ENCODE measurements around the gene RHOT2.

Gene RHOT2

DNA sequence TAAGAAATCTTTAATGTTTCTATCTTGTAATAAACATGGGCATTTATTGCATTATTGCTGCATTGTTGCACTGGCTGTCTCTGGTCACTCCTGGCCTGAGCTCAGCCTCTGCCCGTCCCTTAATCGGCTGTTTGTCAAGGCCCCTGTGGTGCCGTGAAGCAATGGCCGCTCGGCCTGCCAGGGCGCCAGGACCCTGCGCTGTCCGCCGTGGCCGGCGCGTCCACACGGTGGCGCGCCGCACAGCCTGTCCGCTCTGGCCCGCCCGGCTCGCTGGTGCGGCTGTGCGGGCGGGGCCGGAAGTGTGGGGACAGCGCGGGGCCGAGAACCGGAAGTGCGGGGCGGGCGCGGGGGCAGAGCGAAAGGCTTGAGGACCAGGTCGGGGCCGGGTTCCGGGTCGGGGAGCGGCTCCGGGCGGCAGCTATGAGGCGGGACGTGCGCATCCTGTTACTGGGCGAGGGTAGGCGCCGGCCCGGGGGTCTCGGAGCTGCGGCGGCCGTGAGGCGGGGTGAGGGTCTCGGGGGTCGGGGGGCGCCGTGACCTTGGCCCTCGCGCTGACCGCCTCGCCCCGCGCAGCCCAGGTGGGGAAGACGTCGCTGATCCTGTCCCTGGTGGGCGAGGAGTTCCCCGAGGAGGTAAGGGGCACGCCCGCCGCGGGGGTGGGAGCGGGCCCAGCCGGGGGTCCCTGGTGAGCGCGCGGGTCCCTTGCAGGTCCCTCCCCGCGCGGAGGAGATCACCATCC, at the start of gene RHOT2:
RHOT2 (plus strand) TSS at position 353 of the 739 bp plus-strand sequence; CDS start at position 421, 68 bp downstream.
- DNase-seq (ENCODE audit: low spot score) = peak; percentile 60

- no peak for DNase-seq (ENCODE audit: low spot score)
Measured at GRCh38 chr16:619476-620100, 48.3 kb upstream of the RHOT2 start.

DNA sequence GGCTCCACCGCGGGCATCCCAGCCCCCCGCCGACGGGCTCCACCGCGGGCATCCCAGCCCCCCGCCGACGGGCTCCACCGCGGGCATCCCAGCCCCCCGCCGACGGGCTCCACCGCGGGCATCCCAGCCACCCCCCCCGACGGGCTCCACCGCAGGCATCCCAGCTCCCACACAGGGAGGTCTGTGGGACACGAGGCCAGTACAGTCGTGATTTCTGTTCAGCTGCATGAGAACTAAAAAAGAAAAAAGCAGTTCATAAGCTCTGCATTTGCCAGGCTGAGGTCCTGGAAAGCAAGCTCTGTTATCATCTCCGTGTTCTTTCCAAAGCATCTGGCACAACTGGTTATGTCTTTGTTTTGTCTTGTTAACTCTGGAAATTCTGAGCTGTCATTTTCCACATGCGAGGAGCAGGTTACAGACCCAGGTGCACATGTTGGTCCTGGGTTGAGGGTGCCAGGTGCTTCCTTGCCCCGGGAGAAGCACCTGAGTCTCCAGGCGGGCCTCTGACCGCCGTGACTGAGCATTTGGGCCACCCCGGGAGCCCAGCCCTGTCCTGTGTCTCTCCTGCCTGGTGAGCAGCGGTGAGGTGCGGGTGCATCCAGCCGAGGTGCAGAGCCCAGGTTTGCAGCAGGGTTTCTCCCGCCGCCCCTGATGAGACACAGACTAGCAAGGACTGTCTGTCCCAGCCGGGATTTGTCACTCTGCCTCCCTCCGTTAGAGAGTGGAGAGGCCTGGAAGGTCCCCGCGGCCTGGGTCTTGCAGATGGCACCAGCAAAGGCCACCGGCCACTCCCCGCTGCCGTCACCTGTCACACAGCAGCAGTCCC, 47.0 kb upstream of the RHOT2 start:
- DNase-seq (ENCODE audit: low spot score) = no peak

DNA sequence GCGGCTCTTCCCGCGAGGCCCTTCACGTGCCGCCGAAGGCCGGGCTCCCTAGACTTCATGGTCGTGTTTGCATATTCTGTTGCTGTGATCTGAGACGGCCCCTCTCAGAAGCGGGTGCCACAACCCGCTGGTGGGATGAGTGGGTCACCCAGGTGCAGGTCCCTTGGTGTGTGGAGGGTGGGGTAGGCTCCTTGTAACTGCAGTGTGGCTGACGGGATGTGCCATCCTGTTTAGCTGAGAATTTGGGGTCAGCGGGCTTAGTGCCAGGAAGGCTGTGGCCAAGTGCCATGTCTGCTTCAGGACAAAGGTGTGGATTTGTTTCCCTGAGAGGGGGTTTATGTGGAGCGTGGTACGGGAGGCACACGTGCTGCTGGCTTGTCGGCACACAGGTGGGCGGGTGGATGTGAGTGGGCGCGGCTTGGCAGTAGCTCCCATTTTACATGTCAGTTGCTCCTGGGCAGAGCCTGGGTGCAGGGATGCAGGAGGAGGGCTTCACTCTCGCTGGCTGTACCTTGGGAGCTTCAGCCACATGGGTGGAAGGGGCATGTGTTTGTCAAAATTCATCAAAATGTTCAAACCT, 46.3 kb upstream of the RHOT2 start:
- DNase-seq (ENCODE audit: low spot score) = no peak

DNA sequence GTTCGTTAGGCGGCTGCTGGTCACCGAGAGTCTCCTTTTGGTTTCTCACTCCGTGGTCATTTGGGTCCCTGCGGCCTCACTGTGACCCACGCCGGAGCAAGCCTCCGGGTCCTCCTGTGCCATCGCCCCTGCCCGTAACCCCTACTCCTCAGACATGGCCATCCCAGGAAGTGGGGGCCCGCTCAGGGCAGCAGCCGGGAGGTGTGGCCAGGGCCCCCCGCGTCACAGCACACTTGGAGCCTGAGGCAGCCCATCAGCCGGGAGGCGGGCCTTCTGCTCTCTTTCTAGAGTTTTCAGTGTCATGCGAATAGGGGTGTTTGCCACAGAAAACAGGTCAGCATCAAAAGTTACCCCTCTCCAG, 45.0 kb upstream of the RHOT2 start:
- DNase-seq (ENCODE audit: low spot score) = no peak

- no peak for DNase-seq (ENCODE audit: low spot score)
Measured at GRCh38 chr16:624526-625070, 43.3 kb upstream of the RHOT2 start.

DNA sequence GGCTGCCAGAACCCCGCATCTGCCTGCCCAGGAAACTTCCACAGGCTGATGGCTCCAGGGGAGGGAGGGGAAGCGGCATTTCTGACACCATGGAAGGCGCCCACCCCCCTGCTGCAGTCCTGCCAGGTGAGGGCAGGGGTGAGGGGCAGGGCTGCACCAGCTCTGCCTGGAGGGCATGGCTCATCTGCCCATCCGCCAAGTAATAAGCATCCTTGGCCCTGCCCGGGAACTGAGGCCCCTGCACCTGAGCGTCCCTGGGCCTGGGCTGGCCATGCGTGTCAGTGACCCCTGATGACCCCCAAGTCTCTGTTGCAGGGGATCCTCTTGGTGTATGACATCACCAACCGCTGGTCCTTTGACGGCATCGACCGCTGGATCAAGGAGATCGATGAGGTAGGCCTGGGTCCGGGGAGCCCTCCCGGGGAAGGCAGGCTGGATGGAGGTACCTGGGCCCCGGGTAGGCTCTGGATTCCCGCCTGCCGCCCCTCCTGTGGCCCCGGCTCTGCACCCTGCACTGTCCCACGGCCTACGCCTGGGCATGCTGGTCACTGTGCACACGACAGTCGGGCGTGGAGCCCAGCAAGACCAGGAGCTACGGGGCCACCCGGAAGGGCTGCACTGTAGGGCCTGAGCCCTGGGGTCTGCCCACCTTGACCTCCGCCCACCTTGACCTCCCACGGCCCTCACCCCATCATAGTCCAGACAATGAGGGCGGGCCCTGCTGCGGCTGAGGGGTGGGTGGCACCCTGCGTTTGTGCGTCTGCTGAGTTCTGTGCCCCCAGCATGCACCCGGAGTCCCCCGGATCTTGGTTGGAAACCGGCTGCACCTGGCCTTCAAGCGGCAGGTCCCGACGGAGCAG, 42.6 kb upstream of the RHOT2 start:
- DNase-seq (ENCODE audit: low spot score) = no peak

- DNase-seq (ENCODE audit: low spot score) = no peak
Measured at GRCh38 chr16:625977-626765, 41.8 kb upstream of the RHOT2 start.

GRCh38 chr16:626787-627453, 41.0 kb upstream of the RHOT2 start:
- DNase-seq (ENCODE audit: low spot score) = peak; percentile 63

DNA sequence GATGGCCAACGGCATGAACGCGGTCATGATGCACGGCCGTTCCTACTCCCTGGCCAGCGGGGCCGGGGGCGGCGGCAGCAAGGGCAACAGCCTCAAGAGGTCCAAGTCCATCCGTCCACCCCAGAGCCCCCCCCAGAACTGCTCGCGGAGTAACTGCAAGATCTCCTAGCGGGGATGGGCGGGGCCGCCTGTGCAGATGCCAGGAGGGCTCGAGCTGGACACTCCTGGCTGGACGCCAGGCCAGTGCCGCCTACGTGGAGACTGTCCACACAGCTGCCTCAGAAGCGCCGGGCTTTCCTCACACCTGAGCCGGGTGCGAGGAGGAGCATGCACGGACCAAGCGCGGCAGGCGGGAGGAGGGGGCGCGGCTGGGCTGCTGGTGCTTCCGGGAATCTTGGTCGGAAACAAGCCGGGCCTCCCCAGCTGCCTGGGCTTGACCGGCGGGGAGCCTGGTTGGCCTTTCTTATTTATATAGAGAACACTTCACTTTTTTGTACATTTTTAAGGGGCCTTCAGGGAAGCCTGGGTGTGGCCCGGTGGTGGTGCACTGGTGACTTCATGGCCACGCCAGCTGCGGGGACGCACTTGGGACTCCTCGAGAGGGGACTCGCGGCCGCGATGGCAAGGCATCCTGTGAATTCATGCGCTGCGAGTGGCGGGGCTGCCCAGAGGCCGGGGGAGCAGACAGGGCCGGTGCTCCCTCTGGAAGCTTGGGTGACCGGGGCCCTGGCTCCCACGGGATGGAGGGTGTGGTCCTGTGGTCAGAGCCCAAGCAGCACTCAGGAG, 40.3 kb upstream of the RHOT2 start:
- DNase-seq (ENCODE audit: low spot score) = no peak

DNA sequence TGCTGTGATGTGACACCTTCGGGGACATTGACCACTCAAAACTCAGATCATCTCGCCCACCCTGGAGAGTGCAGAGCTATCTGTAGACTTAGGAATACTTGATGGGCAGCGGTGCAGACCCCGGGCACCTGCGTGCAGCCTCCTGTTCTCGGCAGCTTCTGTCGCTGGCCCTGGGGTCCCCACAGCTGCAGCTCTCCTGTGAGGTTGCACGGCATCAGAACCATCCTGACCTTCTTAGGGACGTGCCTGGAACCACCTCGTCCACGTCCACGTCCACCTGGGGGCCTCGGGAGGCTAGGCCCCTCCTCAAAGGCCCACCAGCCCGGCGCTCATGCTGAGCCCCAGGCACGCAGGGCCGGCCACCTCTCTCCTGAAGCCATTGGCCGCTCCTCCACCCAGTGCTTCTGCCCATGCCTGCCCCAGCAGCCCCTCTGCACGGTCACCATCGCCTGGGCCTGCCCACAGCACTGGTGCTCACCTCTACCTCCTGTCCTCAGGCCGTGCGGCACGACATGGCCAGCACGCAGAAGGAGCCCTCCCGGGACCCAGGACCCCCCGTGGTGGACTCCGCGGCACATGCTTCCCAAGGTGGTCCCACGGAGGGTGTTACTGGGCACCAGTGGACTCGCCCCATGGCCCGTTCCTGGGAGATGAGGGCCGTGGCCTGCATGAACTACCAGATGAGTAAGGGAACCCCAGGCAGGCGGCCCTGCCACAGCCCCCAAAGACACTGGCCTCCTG, 39.4 kb upstream of the RHOT2 start:
- DNase-seq (ENCODE audit: low spot score) = no peak

DNA sequence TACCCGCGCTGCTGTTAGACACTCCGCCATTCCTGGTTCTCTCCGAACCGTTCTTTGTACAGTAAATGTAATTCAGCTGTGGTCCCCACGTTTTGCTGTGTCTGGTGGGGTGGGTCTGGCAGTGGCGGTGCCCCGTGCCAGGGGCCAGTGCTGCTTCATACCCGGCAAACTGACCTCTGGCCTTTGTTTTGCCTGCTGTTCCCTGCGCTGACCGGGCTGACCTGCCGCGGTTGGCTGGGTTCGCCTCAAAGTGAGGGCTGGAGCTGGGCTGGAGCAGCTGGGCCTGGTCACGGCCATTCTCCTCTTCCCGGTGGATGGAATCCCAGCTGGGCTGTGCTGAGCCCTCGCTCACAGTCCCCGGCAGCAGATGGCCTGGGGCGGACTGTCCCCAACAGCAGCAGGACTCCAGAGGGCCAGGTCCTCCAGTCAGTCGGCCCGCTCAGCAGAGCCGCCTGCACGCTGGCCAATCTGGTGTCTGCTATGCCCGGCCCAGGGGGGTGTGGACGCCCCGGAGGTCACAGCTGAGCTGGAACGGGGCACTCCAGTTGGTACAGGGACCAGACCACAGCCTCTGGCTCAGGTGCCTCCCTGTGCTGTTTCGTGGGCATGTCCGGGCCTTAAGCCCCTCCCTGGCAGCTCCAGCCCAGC, 38.6 kb upstream of the RHOT2 start:
- DNase-seq (ENCODE audit: low spot score) = no peak

DNA sequence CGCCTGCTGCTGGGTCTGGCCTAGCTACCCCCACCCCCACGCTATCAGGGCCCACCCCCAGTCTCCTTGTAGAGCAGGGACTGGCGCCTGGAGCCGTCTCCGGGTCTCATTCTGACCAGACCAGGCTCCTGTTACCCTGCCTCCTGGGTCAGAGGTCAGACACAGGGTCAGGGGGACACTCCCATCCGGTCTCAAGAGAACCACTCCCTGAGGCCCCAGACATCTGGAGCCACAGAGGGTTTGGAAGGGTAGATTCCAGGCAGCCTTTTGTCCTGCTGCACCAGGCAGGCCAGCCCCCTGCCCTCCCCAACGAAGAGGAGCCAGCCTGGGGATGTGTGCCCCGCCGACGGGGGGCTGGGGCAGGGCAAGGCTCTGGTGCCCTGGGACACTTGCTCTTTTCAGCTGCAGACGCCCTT, 38.1 kb upstream of the RHOT2 start:
- DNase-seq (ENCODE audit: low spot score) = no peak

- DNase-seq (ENCODE audit: low spot score) = no peak
Measured at GRCh38 chr16:630249-630814, 37.6 kb upstream of the RHOT2 start.

DNA sequence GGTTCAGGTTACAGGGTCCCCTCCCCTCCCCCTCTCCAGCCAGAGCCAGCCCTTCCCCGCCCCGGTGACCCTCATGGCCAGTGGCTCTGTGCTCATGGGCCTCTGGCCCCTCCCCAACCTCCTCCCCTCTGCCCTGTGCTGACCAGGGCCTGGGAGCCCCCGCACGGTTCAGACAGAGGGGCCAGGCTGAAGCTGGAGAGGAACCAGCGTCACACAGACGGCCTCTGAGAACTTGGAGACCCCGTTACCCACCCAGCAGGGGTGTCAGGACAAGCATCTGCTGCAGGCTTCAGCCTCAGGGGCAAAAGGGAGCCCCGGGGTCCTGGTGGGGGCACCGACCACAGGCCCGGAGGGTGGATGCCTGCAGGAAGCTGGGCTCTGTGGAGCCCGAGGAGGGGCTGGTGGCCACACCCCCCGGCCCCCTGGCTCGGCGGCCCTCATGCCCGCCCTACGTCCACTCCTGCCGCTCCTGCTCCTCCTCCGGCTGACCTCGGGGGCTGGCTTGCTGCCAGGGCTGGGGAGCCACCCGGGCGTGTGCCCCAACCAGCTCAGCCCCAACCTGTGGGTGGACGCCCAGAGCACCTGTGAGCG, 37.0 kb upstream of the RHOT2 start, which contains the start of gene WFIKKN1:
WFIKKN1 (plus strand) TSS at position 171 of the 591 bp plus-strand sequence; CDS start at position 440, 269 bp downstream.
- no peak for DNase-seq (ENCODE audit: low spot score)

- no peak for DNase-seq (ENCODE audit: low spot score)
Measured at GRCh38 chr16:631808-632358, 36.0 kb upstream of the RHOT2 start.
